Panc1 (cell line): ENCODE measurements around the gene ZBTB48. TPM values are rescaled to one million over a fixed set of nuclear protein-coding genes. Genes with fewer than 3 reads are reported as not detected.
A peak's percentile ranks its signal among the peaks of the same experiment; 100 is the strongest.

Experiments
- ATAC-seq: fragments of 200-7000 bp; cut with Tn5 transposase; 2 replicates; pipeline ENCODE4 v1.9.1; 2020; ENCODE audit warnings: mild to moderate bottlenecking, moderate library complexity
- BruUV-seq: library from RNA; stranded (reverse); fragments of 400-500 nt; replicated peaks from 2 replicates; lab custom pipeline; 2021; lab: Mats Ljungman, UMichigan
- CTCF ChIA-PET: fragments of 300-600 bp; sonication (Branson Sonifier 250); formaldehyde crosslinking; loops from one replicate; lab custom pipeline; 2022; ENCODE audit warnings: antibody characterized with exemption; lab: Charles Lee
- POLR2A ChIA-PET: fragments of 300-600 bp; sonication (Branson Sonifier 250); formaldehyde crosslinking; loops from one replicate; lab custom pipeline; 2022; ENCODE audit warnings: antibody characterized with exemption; lab: Charles Lee
- DNase-seq: peaks from one replicate; pipeline ENCODE4 v3.0.0-alpha.2; 2010; ENCODE audit warnings: low read depth, low spot score
- H3K27ac ChIP-seq: 2 replicates; pipeline ENCODE4 v1.5.1; 2011; ENCODE audit warnings: mild to moderate bottlenecking, low read length, inconsistent platforms
- H3K27me3 ChIP-seq: fragments of 200-500 bp; sonication (Bioruptor generic); 2 replicates; pipeline ENCODE4 v1.6.0; 2014; ENCODE audit warnings: low read length, inconsistent platforms; ENCODE audit not compliant: control insufficient read depth, insufficient read depth
- H3K36me3 ChIP-seq: fragments of 200-500 bp; sonication (Bioruptor generic); 2 replicates; pipeline ENCODE4 v1.5.1; 2014; ENCODE audit warnings: inconsistent platforms, mild to moderate bottlenecking, low read length, moderate library complexity; ENCODE audit not compliant: control insufficient read depth, insufficient read depth
- H3K4me1 ChIP-seq: 2 replicates; pipeline ENCODE4 v1.5.1; 2011; ENCODE audit warnings: inconsistent platforms, mild to moderate bottlenecking, low read length, moderate library complexity; ENCODE audit not compliant: control insufficient read depth, insufficient read depth
- H3K4me3 ChIP-seq, 2 experiments: 2 replicates each; pipeline ENCODE4 v1.5.1; 2011 to 2012; ENCODE audit warnings: low read depth in 2 of 2, low read length in 2 of 2, mild to moderate bottlenecking in 2 of 2, inconsistent platforms in 1 of 2, moderate library complexity in 1 of 2
- H3K9me3 ChIP-seq: fragments of 200-500 bp; sonication (Bioruptor generic); 2 replicates; pipeline ENCODE4 v1.5.1; 2014; ENCODE audit warnings: low read depth, mild to moderate bottlenecking, inconsistent platforms, low read length, moderate library complexity; ENCODE audit not compliant: control insufficient read depth, insufficient read depth
- CTCF ChIP-seq: fragments of 450-650 bp; IDR thresholded peaks from 2 replicates; pipeline ENCODE4 v1.5.1; 2017; ENCODE audit warnings: mild to moderate bottlenecking
- POLR2AphosphoS5 ChIP-seq: IDR thresholded peaks from 2 replicates; pipeline ENCODE4 v1.6.1; 2012; ENCODE audit warnings: mild to moderate bottlenecking, low read depth, low read length, moderate library complexity
- REST ChIP-seq, 2 experiments: IDR thresholded peaks; 2 replicates each; pipeline ENCODE4 v1.6.1; 2011 to 2012; ENCODE audit warnings: low read depth in 2 of 2, control low read depth in 1 of 2, low read length in 1 of 2, mild to moderate bottlenecking in 1 of 2, moderate library complexity in 1 of 2; ENCODE audit not compliant: insufficient read depth in 1 of 2
- SIN3A ChIP-seq: IDR thresholded peaks from 2 replicates; pipeline ENCODE4 v1.6.1; 2012; ENCODE audit warnings: low read depth, mild to moderate bottlenecking, low read length, moderate library complexity, borderline replicate concordance; ENCODE audit not compliant: insufficient read depth
- TCF7L2 ChIP-seq: IDR thresholded peaks from 2 replicates; pipeline ENCODE4 v1.6.1; 2011; ENCODE audit warnings: mild to moderate bottlenecking, low read depth, low read length, inconsistent platforms
- in situ Hi-C: cut with HindIII; loops from 2 replicates; pipeline ENCODE4 v1.10.0; 2016; ENCODE audit warnings: low sequenced_read_pairs, low pct_unique_long_range_greater_than_20kb
- intact Hi-C: fragments of 100-400 bp; cut with micrococcal nuclease; formaldehyde crosslinking; loops from one replicate; pipeline ENCODE4 v1.10.0; 2022; ENCODE audit not compliant: unreplicated experiment
- total RNA-seq: library from RNA; stranded (reverse); gene quantifications from one replicate; pipeline ENCODE4 v1.2.1, GENCODE V29; 2021; ENCODE audit not compliant: unreplicated experiment

Gene ZBTB48
- total RNA-seq, 1 experiment from 2014 or later = 40.7 TPM

GRCh38 chr1:6601923-6602668 is 22.3 kb downstream of the ZBTB48 start:
- Histone ChIP-seq H3K4me3 (peak overlapping the region; percentile 61 to 96), H3K27ac (peak overlapping the region; percentile 90), H3K4me1 (peaks cover 25% of the 10 kb centered on the region), H3K27me3 (no peaks in the 10 kb centered on the region), H3K36me3 (no peaks in the 10 kb centered on the region; the same call in 1 of the 2 replicates), H3K9me3 (no peaks in the 10 kb centered on the region)
- ChIA-PET POLR2A (interaction anchor here (0.6 to 0.7 kb wide), 2 partner anchors 22 to 159 kb away, joined by 3 to 6 read pairs; no protein-coding TSS in a partner anchor), CTCF (no interaction called here)
- in situ Hi-C loops (no loop called here), intact Hi-C loops (no loop called here)
- no peak for TF ChIP-seq CTCF
- no peak for TF ChIP-seq REST (IDR thresholded peaks at IDR 0.05; ENCODE audit: insufficient read depth in 1 of 2, low read depth in 2 of 2, low read length in 1 of 2)
- no peak; the same call in 1 of the 2 replicates for TF ChIP-seq TCF7L2
- no peak for TF ChIP-seq POLR2AphosphoS5
- no peak; the same call in 1 of the 2 replicates for TF ChIP-seq SIN3A
- BruUV-seq = no TSS peak
- DNase-seq = no peak
- peak; percentile 66 for ATAC-seq

GRCh38 chr1:6602669-6603237 is 23.0 kb downstream of the ZBTB48 start, which contains the start of gene KLHL21:
KLHL21 (minus strand) TSS chr1:6602869; CDS start chr1:6602817, 52 bp downstream.
- no TSS peak for BruUV-seq
- H3K27ac ChIP-seq = peak within 1 kb of the TSS; percentile 97
- intact Hi-C loops (no loop called here), in situ Hi-C loops (no loop called here)
- H3K9me3 ChIP-seq = no peaks in the 10 kb centered on the region
- peak within 1 kb of the TSS; percentile 61 to 96 for H3K4me3 ChIP-seq
- H3K27me3 ChIP-seq = no peaks in the 10 kb centered on the region
- peaks cover 19% of the 10 kb centered on the region for H3K4me1 ChIP-seq
- ChIA-PET POLR2A (interaction anchor here (0.6 to 0.7 kb wide), 2 partner anchors 21 to 159 kb away, joined by 3 to 6 read pairs; no protein-coding TSS in a partner anchor), CTCF (no interaction called here)
- no peak for TF ChIP-seq TCF7L2
- TF ChIP-seq CTCF = no peak
- TF ChIP-seq SIN3A = peak; percentile 90; the same call in 1 of the 2 replicates
- peak; percentile 93 for TF ChIP-seq POLR2AphosphoS5
- TF ChIP-seq REST (IDR thresholded peaks at IDR 0.05; ENCODE audit: insufficient read depth in 1 of 2, low read depth in 2 of 2, low read length in 1 of 2) = no peak
- ATAC-seq (peak; percentile 85), DNase-seq (no peak)
- H3K36me3 ChIP-seq = no peaks in the 10 kb centered on the region; the same call in 1 of the 2 replicates
